ENCODE measurements around the gene RIMS1.

RIMS1 gene

DNA sequence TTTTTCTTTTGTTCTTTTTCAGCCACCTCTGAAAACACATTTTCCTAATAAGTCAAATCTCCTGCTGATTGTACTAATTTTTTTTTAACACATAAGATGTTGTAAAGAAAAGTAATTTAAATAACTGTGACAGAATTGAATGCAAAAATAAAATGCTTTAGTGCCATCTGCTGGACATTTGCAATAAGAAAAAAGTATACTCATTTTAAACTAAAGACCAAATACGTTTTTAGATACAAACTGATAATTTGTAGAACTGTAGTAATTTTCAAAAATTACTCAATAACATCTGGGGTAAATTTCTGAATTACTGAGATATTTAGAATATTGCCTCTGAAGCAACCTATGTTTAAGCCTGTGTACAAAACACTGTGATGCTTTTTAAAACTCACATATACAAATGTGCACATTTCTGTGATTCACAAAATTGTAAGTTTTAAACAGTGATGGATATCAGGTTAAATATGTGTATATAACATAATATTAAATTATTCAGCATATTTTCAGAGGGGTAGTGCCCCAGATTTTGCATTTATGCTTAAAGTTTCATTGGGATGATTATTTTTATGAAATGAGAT, 198.7 kb downstream of the RIMS1 start:
- Histone ChIP-seq H3F3A (ENCODE audit: insufficient read depth, low read length) (no peaks in the 10 kb centered on the region), H3K36me3 (replicated peaks; ENCODE audit: insufficient read depth, low read length) (no peaks in the 10 kb centered on the region), H3K9me3 (replicated peaks; ENCODE audit: insufficient read depth, low read length) (no peaks in the 10 kb centered on the region), H2AFZ (ENCODE audit: low read length) (no peak overlapping the region), H3K9me2 (replicated peaks; ENCODE audit: insufficient read depth, low read length) (no peaks in the 10 kb centered on the region), H3K4me1 (ENCODE audit: low read length) (no peaks in the 10 kb centered on the region), H3K4me2 (ENCODE audit: low read depth, low read length) (no peak overlapping the region), H4K20me1 (ENCODE audit: insufficient read depth, low read length) (no peaks in the 10 kb centered on the region), H3K79me2 (ENCODE audit: low read length) (no peaks in the 10 kb centered on the region), H3K4me3 (ENCODE audit: low read length) (no peak overlapping the region), H3K9ac (ENCODE audit: low read length) (no peak overlapping the region), H3K27ac (ENCODE audit: low read length) (no peak overlapping the region), H3K27me3 (replicated peaks; ENCODE audit: insufficient read depth, low read length) (no peaks in the 10 kb centered on the region)
- TF ChIP-seq EZH2phosphoT487 (IDR thresholded peaks at IDR 0.05; ENCODE audit: low read length), result no peak
- TF ChIP-seq, protein P1, sequence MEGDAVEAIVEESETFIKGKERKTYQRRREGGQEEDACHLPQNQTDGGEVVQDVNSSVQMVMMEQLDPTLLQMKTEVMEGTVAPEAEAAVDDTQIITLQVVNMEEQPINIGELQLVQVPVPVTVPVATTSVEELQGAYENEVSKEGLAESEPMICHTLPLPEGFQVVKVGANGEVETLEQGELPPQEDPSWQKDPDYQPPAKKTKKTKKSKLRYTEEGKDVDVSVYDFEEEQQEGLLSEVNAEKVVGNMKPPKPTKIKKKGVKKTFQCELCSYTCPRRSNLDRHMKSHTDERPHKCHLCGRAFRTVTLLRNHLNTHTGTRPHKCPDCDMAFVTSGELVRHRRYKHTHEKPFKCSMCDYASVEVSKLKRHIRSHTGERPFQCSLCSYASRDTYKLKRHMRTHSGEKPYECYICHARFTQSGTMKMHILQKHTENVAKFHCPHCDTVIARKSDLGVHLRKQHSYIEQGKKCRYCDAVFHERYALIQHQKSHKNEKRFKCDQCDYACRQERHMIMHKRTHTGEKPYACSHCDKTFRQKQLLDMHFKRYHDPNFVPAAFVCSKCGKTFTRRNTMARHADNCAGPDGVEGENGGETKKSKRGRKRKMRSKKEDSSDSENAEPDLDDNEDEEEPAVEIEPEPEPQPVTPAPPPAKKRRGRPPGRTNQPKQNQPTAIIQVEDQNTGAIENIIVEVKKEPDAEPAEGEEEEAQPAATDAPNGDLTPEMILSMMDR (IDR thresholded peaks at IDR 0.05; ENCODE audit: low read length), result peak; percentile 48
- peak; percentile 16 for DNase-seq

DNA sequence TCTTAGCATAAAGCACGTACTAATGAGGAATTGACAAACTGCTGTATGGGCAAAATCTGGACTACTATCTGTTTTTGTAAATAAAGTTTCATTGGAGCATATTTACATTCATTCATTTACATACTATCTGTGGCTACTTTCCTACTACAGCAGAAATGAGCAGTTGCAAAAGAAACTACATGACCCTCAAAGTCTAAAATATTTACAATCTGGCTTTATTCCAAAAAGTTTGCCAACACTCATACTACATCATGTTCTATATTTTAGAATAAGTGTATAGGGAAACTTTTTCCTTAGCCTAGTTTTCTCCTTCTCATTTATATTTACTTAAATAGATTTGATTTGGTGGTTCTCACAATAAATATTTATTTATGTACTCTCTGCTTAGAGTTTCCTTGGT, 208.2 kb downstream of the RIMS1 start:
- Histone ChIP-seq H3K9me2 (replicated peaks; ENCODE audit: insufficient read depth, low read length) (no peaks in the 10 kb centered on the region), H3F3A (ENCODE audit: insufficient read depth, low read length) (no peaks in the 10 kb centered on the region), H2AFZ (ENCODE audit: low read length) (no peak overlapping the region), H4K20me1 (ENCODE audit: insufficient read depth, low read length) (no peaks in the 10 kb centered on the region), H3K9me3 (replicated peaks; ENCODE audit: insufficient read depth, low read length) (no peaks in the 10 kb centered on the region), H3K4me1 (ENCODE audit: low read length) (no peaks in the 10 kb centered on the region), H3K27ac (ENCODE audit: low read length) (no peak overlapping the region), H3K4me2 (ENCODE audit: low read depth, low read length) (no peak overlapping the region), H3K9ac (ENCODE audit: low read length) (no peak overlapping the region), H3K27me3 (replicated peaks; ENCODE audit: insufficient read depth, low read length) (no peaks in the 10 kb centered on the region), H3K79me2 (ENCODE audit: low read length) (no peaks in the 10 kb centered on the region), H3K4me3 (ENCODE audit: low read length) (no peak overlapping the region), H3K36me3 (replicated peaks; ENCODE audit: insufficient read depth, low read length) (no peaks in the 10 kb centered on the region)
- DNase-seq, result no peak
- TF ChIP-seq EZH2 (optimal IDR thresholded peaks at IDR 0.05; ENCODE audit: low read depth, low read length) (no peak), EZH2phosphoT487 (IDR thresholded peaks at IDR 0.05; ENCODE audit: low read length) (no peak)
- TF ChIP-seq, protein P1 (IDR thresholded peaks at IDR 0.05; ENCODE audit: low read length), result no peak

DNA sequence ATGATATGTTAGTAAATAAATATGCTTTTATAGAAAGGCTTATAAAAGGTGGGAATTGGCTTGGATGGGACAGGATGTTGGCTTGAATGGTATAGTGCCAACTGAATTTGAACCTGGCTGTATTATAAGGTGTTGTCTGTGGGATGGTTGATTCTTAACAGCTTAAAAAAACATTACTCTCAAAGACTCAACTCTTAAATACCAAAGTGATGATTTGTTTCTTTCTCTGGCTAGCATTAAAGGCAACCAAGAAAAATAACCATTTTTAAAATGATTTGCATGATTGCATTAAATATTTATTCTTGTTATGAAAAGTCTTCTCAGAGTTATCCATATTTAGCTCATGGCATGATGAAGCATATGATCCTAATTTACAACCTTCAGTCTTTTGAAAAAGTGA, 216.2 kb downstream of the RIMS1 start:
- no peaks in the 10 kb centered on the region for H3K4me1 ChIP-seq (ENCODE audit: low read length)
- H3K27me3 ChIP-seq (replicated peaks; ENCODE audit: insufficient read depth, low read length), result no peaks in the 10 kb centered on the region
- no peaks in the 10 kb centered on the region for H3K79me2 ChIP-seq (ENCODE audit: low read length)
- no peak overlapping the region for H3K4me2 ChIP-seq (ENCODE audit: low read depth, low read length)
- no peaks in the 10 kb centered on the region for H3K9me2 ChIP-seq (replicated peaks; ENCODE audit: insufficient read depth, low read length)
- H3K36me3 ChIP-seq (replicated peaks; ENCODE audit: insufficient read depth, low read length), result no peaks in the 10 kb centered on the region
- H2AFZ ChIP-seq (ENCODE audit: low read length), result no peak overlapping the region
- no peak for TF ChIP-seq EZH2phosphoT487 (IDR thresholded peaks at IDR 0.05; ENCODE audit: low read length)
- TF ChIP-seq, protein P1 (IDR thresholded peaks at IDR 0.05; ENCODE audit: low read length), result no peak
- TF ChIP-seq EZH2 (optimal IDR thresholded peaks at IDR 0.05; ENCODE audit: low read depth, low read length), result no peak
- no peak overlapping the region for H3K9ac ChIP-seq (ENCODE audit: low read length)
- no peaks in the 10 kb centered on the region for H4K20me1 ChIP-seq (ENCODE audit: insufficient read depth, low read length)
- H3K27ac ChIP-seq (ENCODE audit: low read length), result no peak overlapping the region
- no peak overlapping the region for H3K4me3 ChIP-seq (ENCODE audit: low read length)
- DNase-seq, result no peak
- H3K9me3 ChIP-seq (replicated peaks; ENCODE audit: insufficient read depth, low read length), result no peaks in the 10 kb centered on the region
- no peaks in the 10 kb centered on the region for H3F3A ChIP-seq (ENCODE audit: insufficient read depth, low read length)
